Gastrocnemius medialis (tissue), 4 donors: ENCODE results near the gene PCGF6.

Experiments used
- POLR2A ChIP-seq, 2 donors: fragments of 450-650 bp; IDR thresholded peaks; one replicate each; pipeline ENCODE4 v1.6.1; 2017; ENCODE audit warnings: antibody characterized with exemption in 2 of 2, mild to moderate bottlenecking in 2 of 2, moderate library complexity in 2 of 2
- TF ChIP-seq, protein P1 (sequence below), 5 experiments: fragments of 450-650 bp in 3 of 5; fragments of 200-600 bp in 2 of 5; sonication (generic) in 2 of 5; IDR thresholded peaks in 4 of 5; conservative IDR thresholded peaks in 1 of 5; 1 replicate in 4 of 5; 2 replicates in 1 of 5; pipeline ENCODE4 v1.5.1; 2016 to 2019; ENCODE audit warnings: antibody characterized with exemption in 5 of 5, mild to moderate bottlenecking in 3 of 5, moderate library complexity in 3 of 5

GRCh38 chr10:103273041-103273441 lies 77.9 kb downstream of the PCGF6 start:
- TF ChIP-seq POLR2A (IDR thresholded peaks at IDR 0.05): no peak
- TF ChIP-seq, protein P1, sequence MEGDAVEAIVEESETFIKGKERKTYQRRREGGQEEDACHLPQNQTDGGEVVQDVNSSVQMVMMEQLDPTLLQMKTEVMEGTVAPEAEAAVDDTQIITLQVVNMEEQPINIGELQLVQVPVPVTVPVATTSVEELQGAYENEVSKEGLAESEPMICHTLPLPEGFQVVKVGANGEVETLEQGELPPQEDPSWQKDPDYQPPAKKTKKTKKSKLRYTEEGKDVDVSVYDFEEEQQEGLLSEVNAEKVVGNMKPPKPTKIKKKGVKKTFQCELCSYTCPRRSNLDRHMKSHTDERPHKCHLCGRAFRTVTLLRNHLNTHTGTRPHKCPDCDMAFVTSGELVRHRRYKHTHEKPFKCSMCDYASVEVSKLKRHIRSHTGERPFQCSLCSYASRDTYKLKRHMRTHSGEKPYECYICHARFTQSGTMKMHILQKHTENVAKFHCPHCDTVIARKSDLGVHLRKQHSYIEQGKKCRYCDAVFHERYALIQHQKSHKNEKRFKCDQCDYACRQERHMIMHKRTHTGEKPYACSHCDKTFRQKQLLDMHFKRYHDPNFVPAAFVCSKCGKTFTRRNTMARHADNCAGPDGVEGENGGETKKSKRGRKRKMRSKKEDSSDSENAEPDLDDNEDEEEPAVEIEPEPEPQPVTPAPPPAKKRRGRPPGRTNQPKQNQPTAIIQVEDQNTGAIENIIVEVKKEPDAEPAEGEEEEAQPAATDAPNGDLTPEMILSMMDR (IDR thresholded peaks at IDR 0.05 in 4 of 5, conservative IDR thresholded peaks at IDR 0.05 in 1 of 5): no peak
